H1 (cell line): ENCODE data around the gene MYBPC1.

Experiments
- ASH2L ChIP-seq: fragments of 200-600, 300-600 bp; sonication (generic); IDR thresholded peaks from one replicate; pipeline ENCODE4 v1.7.1; 2017; ENCODE audit warnings: low read length
- EZH2 ChIP-seq: fragments of 200-600 bp; sonication (generic); IDR thresholded peaks from 2 replicates; pipeline ENCODE4 v1.7.1; 2012; ENCODE audit warnings: low read depth, mild to moderate bottlenecking, moderate library complexity, low read length, inconsistent platforms; ENCODE audit not compliant: severe bottlenecking
- HDAC6 ChIP-seq: IDR thresholded peaks from one replicate; pipeline ENCODE4 v1.7.1; 2012; ENCODE audit warnings: low read depth, mild to moderate bottlenecking, inconsistent platforms, low read length, moderate library complexity
- POLR2A ChIP-seq, 2 experiments: IDR thresholded peaks; 1 replicate in 1 of 2; 2 replicates in 1 of 2; pipeline ENCODE4 v1.6.1; 2011; ENCODE audit warnings: low read depth in 2 of 2, low read length in 2 of 2, mild to moderate bottlenecking in 2 of 2; ENCODE audit errors: control extremely low read depth in 1 of 2
- POLR2AphosphoS5 ChIP-seq: IDR thresholded peaks from 2 replicates; pipeline ENCODE4 v1.6.1; 2011; ENCODE audit warnings: low read depth, low read length
- RAD21 ChIP-seq, 2 experiments: IDR thresholded peaks in 1 of 2; conservative IDR thresholded peaks in 1 of 2; 2 replicates each; pipeline ENCODE4 v1.6.1; 2011; ENCODE audit warnings: low read depth in 2 of 2, low read length in 2 of 2, improper control_type of control experiment in 1 of 2, inconsistent platforms in 1 of 2, mild to moderate bottlenecking in 1 of 2, moderate library complexity in 1 of 2
- RBBP5 ChIP-seq: IDR thresholded peaks from 2 replicates; pipeline ENCODE4 v1.7.1; 2012; ENCODE audit warnings: low read depth, mild to moderate bottlenecking, inconsistent platforms, low read length, moderate library complexity, borderline replicate concordance
- RFX5 ChIP-seq: IDR thresholded peaks from 2 replicates; pipeline ENCODE4 v1.6.1; 2011; ENCODE audit warnings: low read depth, low read length, improper control_type of control experiment, borderline replicate concordance
- TF ChIP-seq, protein P1 (sequence below), 3 experiments: IDR thresholded peaks; 1 replicate in 2 of 3; 2 replicates in 1 of 3; pipeline versions ENCODE4 v1.5.1 to v1.6.1; 2011; ENCODE audit warnings: low read length in 3 of 3, mild to moderate bottlenecking in 3 of 3, inconsistent platforms in 2 of 3, low read depth in 1 of 3, moderate library complexity in 1 of 3; ENCODE audit not compliant: insufficient read depth in 1 of 3; ENCODE audit errors: control extremely low read depth in 1 of 3
- TF ChIP-seq, protein P2 (sequence below): IDR thresholded peaks from 2 replicates; pipeline ENCODE4 v1.6.1; 2011; ENCODE audit warnings: low read length, improper control_type of control experiment
- TF ChIP-seq, protein P3 (sequence below): IDR thresholded peaks from 2 replicates; pipeline ENCODE4 v1.6.1; 2012; ENCODE audit warnings: inconsistent platforms
- TF ChIP-seq, protein P4 (sequence below): IDR thresholded peaks from 2 replicates; pipeline ENCODE4 v1.6.1; 2011; ENCODE audit warnings: low read depth, mild to moderate bottlenecking, low read length; ENCODE audit not compliant: insufficient read depth

DNA sequence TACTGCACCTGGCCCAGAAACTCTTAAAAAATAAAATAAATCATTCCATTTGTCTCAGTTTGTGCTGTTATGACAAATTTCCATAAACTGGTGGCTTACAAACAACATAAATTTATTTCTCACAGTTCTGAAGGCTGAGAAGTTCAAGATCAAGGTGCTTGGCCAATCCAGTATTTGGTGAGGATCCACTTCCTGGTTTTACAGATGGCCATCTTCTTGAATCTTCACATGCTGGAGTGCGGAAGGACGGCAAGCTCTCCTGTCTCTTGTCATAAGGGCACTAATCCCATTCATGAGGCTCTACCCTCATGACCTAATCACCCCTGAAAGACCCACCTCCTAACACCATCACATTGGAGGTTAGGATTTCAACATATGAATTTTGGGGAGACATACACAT, 29.9 kb upstream of the MYBPC1 start:
- TF ChIP-seq, protein P1, sequence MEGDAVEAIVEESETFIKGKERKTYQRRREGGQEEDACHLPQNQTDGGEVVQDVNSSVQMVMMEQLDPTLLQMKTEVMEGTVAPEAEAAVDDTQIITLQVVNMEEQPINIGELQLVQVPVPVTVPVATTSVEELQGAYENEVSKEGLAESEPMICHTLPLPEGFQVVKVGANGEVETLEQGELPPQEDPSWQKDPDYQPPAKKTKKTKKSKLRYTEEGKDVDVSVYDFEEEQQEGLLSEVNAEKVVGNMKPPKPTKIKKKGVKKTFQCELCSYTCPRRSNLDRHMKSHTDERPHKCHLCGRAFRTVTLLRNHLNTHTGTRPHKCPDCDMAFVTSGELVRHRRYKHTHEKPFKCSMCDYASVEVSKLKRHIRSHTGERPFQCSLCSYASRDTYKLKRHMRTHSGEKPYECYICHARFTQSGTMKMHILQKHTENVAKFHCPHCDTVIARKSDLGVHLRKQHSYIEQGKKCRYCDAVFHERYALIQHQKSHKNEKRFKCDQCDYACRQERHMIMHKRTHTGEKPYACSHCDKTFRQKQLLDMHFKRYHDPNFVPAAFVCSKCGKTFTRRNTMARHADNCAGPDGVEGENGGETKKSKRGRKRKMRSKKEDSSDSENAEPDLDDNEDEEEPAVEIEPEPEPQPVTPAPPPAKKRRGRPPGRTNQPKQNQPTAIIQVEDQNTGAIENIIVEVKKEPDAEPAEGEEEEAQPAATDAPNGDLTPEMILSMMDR (IDR thresholded peaks at IDR 0.05; ENCODE audit: control extremely low read depth in 1 of 3, insufficient read depth in 1 of 3, low read depth in 1 of 3, low read length in 3 of 3), result no peak
- TF ChIP-seq, protein P2, sequence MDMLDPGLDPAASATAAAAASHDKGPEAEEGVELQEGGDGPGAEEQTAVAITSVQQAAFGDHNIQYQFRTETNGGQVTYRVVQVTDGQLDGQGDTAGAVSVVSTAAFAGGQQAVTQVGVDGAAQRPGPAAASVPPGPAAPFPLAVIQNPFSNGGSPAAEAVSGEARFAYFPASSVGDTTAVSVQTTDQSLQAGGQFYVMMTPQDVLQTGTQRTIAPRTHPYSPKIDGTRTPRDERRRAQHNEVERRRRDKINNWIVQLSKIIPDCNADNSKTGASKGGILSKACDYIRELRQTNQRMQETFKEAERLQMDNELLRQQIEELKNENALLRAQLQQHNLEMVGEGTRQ, result no peak
- TF ChIP-seq POLR2A (IDR thresholded peaks at IDR 0.05; ENCODE audit: control extremely low read depth in 1 of 2, low read depth in 2 of 2, low read length in 2 of 2) (no peak), RFX5 (no peak), RAD21 (IDR thresholded peaks at IDR 0.05 in 1 of 2, conservative IDR thresholded peaks at IDR 0.05 in 1 of 2; ENCODE audit: low read depth in 2 of 2, low read length in 2 of 2) (no peak), POLR2AphosphoS5 (no peak), EZH2 (no peak), RBBP5 (no peak), HDAC6 (no peak), ASH2L (no peak)
- TF ChIP-seq, protein P3, sequence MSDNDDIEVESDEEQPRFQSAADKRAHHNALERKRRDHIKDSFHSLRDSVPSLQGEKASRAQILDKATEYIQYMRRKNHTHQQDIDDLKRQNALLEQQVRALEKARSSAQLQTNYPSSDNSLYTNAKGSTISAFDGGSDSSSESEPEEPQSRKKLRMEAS, result no peak
- TF ChIP-seq, protein P4, sequence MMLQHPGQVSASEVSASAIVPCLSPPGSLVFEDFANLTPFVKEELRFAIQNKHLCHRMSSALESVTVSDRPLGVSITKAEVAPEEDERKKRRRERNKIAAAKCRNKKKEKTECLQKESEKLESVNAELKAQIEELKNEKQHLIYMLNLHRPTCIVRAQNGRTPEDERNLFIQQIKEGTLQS, result no peak
